HG02588 (cell line): Measurements from ENCODE around the gene SULT1A2.
A peak's percentile ranks its signal among the peaks of the same experiment; 100 is the strongest.
"Not testable (repeated sequence)": the region's sequence is repeated elsewhere in the genome, so short reads cannot be mapped to it uniquely, and the experiment has no call there.

Source experiments
- ATAC-seq: cut with Tn5 transposase; IDR thresholded peaks from one replicate; pipeline ENCODE4 v1.9.1; 2021; ENCODE audit warnings: mild to moderate bottlenecking, moderate library complexity; ENCODE audit not compliant: unreplicated experiment

Gene SULT1A2

GRCh38 chr16:28561557-28562187, 35.2 kb downstream of the SULT1A2 start:
- no peak for ATAC-seq

- ATAC-seq, result no peak
These were observed 38.4 kb downstream of the SULT1A2 start for GRCh38 chr16:28558456-28558855.

GRCh38 chr16:28556914-28557320, 39.9 kb downstream of the SULT1A2 start:
- no peak for ATAC-seq

- ATAC-seq, result no peak
These were observed 41.3 kb downstream of the SULT1A2 start for GRCh38 chr16:28555561-28555960.

GRCh38 chr16:28554634-28555423, 42.0 kb downstream of the SULT1A2 start:
- no peak for ATAC-seq

- peak; percentile 78 for ATAC-seq
These were observed 42.8 kb downstream of the SULT1A2 start, which contains the start of gene SGF29 for GRCh38 chr16:28553776-28554633. SGF29 (plus strand) TSS chr16:28553920; CDS start chr16:28581070, 27,150 bp downstream.

GRCh38 chr16:28549301-28549899, 47.5 kb downstream of the SULT1A2 start:
- ATAC-seq, result no peak

- no peak for ATAC-seq
These were observed 48.5 kb downstream of the SULT1A2 start for GRCh38 chr16:28548306-28548802.

- no peak for ATAC-seq
These were observed 50.2 kb downstream of the SULT1A2 start for GRCh38 chr16:28546626-28547025.

- not testable (repeated sequence) for ATAC-seq
These were observed 50.9 kb downstream of the SULT1A2 start for GRCh38 chr16:28545964-28546363.

- no peak for ATAC-seq
These were observed 51.9 kb downstream of the SULT1A2 start for GRCh38 chr16:28544998-28545397.

- no peak for ATAC-seq
These were observed 53.8 kb downstream of the SULT1A2 start for GRCh38 chr16:28543072-28543471.

GRCh38 chr16:28542646-28543045, 54.2 kb downstream of the SULT1A2 start:
- no peak for ATAC-seq
